Activated naive CD8-positive, alpha-beta T cell treated with anti-CD3 and anti-CD28 coated beads, Interleukin-2, amount 50 U/mL, for 24 hours (primary cell): Measurements from ENCODE around the gene RAPGEF2.
"Not testable (repeated sequence)": the region's sequence is repeated elsewhere in the genome, so short reads cannot be mapped to it uniquely, and the experiment has no call there.

ENCODE experiments used
- ATAC-seq: fragments of 150-1000 bp; cut with Tn5 transposase; one replicate; pipeline ENCODE4 v1.10.0; 2021
- DNase-seq: peaks from one replicate; pipeline ENCODE4 v3.0.0; 2021
- H3K27ac Mint-ChIP-seq: one replicate; pipeline ENCODE4 v1.8.0; 2021; ENCODE audit warnings: mild to moderate bottlenecking, mixed read lengths
- H3K27me3 Mint-ChIP-seq: one replicate; pipeline ENCODE4 v1.8.0; 2021; ENCODE audit warnings: mixed read lengths
- H3K36me3 Mint-ChIP-seq: one replicate; pipeline ENCODE4 v1.8.0; 2021; ENCODE audit warnings: low read depth, mixed read lengths
- H3K4me1 Mint-ChIP-seq: one replicate; pipeline ENCODE4 v1.8.0; 2021; ENCODE audit warnings: mixed read lengths
- H3K4me3 Mint-ChIP-seq: one replicate; pipeline ENCODE4 v1.8.0; 2021; ENCODE audit warnings: mild to moderate bottlenecking, moderate library complexity, mixed read lengths
- H3K9me3 Mint-ChIP-seq: one replicate; pipeline ENCODE4 v1.8.0; 2021; ENCODE audit warnings: mixed read lengths

The RAPGEF2 gene

GRCh38 chr4:159374749-159375530 lies 272.1 kb downstream of the RAPGEF2 start:
- ATAC-seq: no peak
- H3K36me3 Mint-ChIP-seq: no peaks in the 10 kb centered on the region
- H3K4me1 Mint-ChIP-seq: no peaks in the 10 kb centered on the region
- no peak for DNase-seq
- no peak overlapping the region for H3K4me3 Mint-ChIP-seq
- no peaks in the 10 kb centered on the region for H3K27me3 Mint-ChIP-seq
- no peak overlapping the region for H3K27ac Mint-ChIP-seq
- no peaks in the 10 kb centered on the region for H3K9me3 Mint-ChIP-seq

GRCh38 chr4:159376289-159376688 lies 273.4 kb downstream of the RAPGEF2 start:
- Mint-ChIP-seq H3K27ac (no peak overlapping the region), H3K36me3 (no peaks in the 10 kb centered on the region), H3K4me3 (no peak overlapping the region), H3K4me1 (no peaks in the 10 kb centered on the region), H3K27me3 (no peaks in the 10 kb centered on the region), H3K9me3 (no peaks in the 10 kb centered on the region)
- DNase-seq (no peak), ATAC-seq (no peak)

- H3K4me1 Mint-ChIP-seq: no peaks in the 10 kb centered on the region
- H3K27ac Mint-ChIP-seq: no peak overlapping the region
- H3K27me3 Mint-ChIP-seq: peaks cover 4% of the 10 kb centered on the region
- H3K9me3 Mint-ChIP-seq: no peaks in the 10 kb centered on the region
- ATAC-seq (no peak), DNase-seq (no peak)
- H3K36me3 Mint-ChIP-seq: no peaks in the 10 kb centered on the region
- no peak overlapping the region for H3K4me3 Mint-ChIP-seq
These were observed 275.3 kb downstream of the RAPGEF2 start for GRCh38 chr4:159378056-159378616.

- H3K4me3 Mint-ChIP-seq, ATAC-seq, H3K36me3 Mint-ChIP-seq, H3K9me3 Mint-ChIP-seq, DNase-seq, H3K4me1 Mint-ChIP-seq, H3K27me3 Mint-ChIP-seq, H3K27ac Mint-ChIP-seq: not testable (repeated sequence)
These were observed 276.2 kb downstream of the RAPGEF2 start for GRCh38 chr4:159379064-159379463.

- Mint-ChIP-seq H3K36me3 (no peaks in the 10 kb centered on the region), H3K27me3 (peaks cover 4% of the 10 kb centered on the region), H3K4me3 (no peak overlapping the region), H3K4me1 (no peaks in the 10 kb centered on the region), H3K27ac (no peak overlapping the region), H3K9me3 (no peaks in the 10 kb centered on the region)
- DNase-seq (no peak), ATAC-seq (no peak)
These were observed 277.0 kb downstream of the RAPGEF2 start for GRCh38 chr4:159379836-159380235.

- DNase-seq: no peak
- Mint-ChIP-seq H3K27me3 (peaks cover 12% of the 10 kb centered on the region), H3K9me3 (peaks cover 12% of the 10 kb centered on the region), H3K4me3 (no peak overlapping the region), H3K27ac (no peak overlapping the region), H3K36me3 (no peaks in the 10 kb centered on the region), H3K4me1 (no peaks in the 10 kb centered on the region)
- no peak for ATAC-seq
These were observed 280.1 kb downstream of the RAPGEF2 start for GRCh38 chr4:159382856-159383561.

- H3K27ac Mint-ChIP-seq: no peak overlapping the region
- H3K9me3 Mint-ChIP-seq: peaks cover 12% of the 10 kb centered on the region
- DNase-seq (no peak), ATAC-seq (no peak)
- no peaks in the 10 kb centered on the region for H3K4me1 Mint-ChIP-seq
- no peak overlapping the region for H3K4me3 Mint-ChIP-seq
- peaks cover 15% of the 10 kb centered on the region for H3K27me3 Mint-ChIP-seq
- H3K36me3 Mint-ChIP-seq: no peaks in the 10 kb centered on the region
These were observed 280.7 kb downstream of the RAPGEF2 start for GRCh38 chr4:159383562-159383931.

GRCh38 chr4:159384017-159384416 lies 281.1 kb downstream of the RAPGEF2 start:
- no peaks in the 10 kb centered on the region for H3K4me1 Mint-ChIP-seq
- H3K27me3 Mint-ChIP-seq: peaks cover 17% of the 10 kb centered on the region
- ATAC-seq (no peak), DNase-seq (no peak)
- peaks cover 12% of the 10 kb centered on the region for H3K9me3 Mint-ChIP-seq
- H3K36me3 Mint-ChIP-seq: no peaks in the 10 kb centered on the region
- H3K4me3 Mint-ChIP-seq: no peak overlapping the region
- H3K27ac Mint-ChIP-seq: no peak overlapping the region

GRCh38 chr4:159384632-159385031 lies 281.8 kb downstream of the RAPGEF2 start:
- H3K4me3 Mint-ChIP-seq: no peak overlapping the region
- H3K36me3 Mint-ChIP-seq: no peaks in the 10 kb centered on the region
- ATAC-seq: no peak
- no peak for DNase-seq
- no peaks in the 10 kb centered on the region for H3K4me1 Mint-ChIP-seq
- H3K27me3 Mint-ChIP-seq: peaks cover 17% of the 10 kb centered on the region
- H3K9me3 Mint-ChIP-seq: peaks cover 12% of the 10 kb centered on the region
- H3K27ac Mint-ChIP-seq: no peak overlapping the region

GRCh38 chr4:159386620-159387019 lies 283.7 kb downstream of the RAPGEF2 start:
- Mint-ChIP-seq H3K27ac (no peak overlapping the region), H3K4me3 (no peak overlapping the region), H3K27me3 (peaks cover 19% of the 10 kb centered on the region), H3K4me1 (no peaks in the 10 kb centered on the region), H3K9me3 (peaks cover 12% of the 10 kb centered on the region), H3K36me3 (no peaks in the 10 kb centered on the region)
- no peak for DNase-seq
- no peak for ATAC-seq

GRCh38 chr4:159389756-159390155 lies 286.9 kb downstream of the RAPGEF2 start:
- no peaks in the 10 kb centered on the region for H3K36me3 Mint-ChIP-seq
- ATAC-seq (no peak), DNase-seq (no peak)
- peaks cover 12% of the 10 kb centered on the region for H3K9me3 Mint-ChIP-seq
- no peak overlapping the region for H3K27ac Mint-ChIP-seq
- no peaks in the 10 kb centered on the region for H3K4me1 Mint-ChIP-seq
- peaks cover 20% of the 10 kb centered on the region for H3K27me3 Mint-ChIP-seq
- H3K4me3 Mint-ChIP-seq: no peak overlapping the region

- ATAC-seq (no peak), DNase-seq (no peak)
- peaks cover 12% of the 10 kb centered on the region for H3K9me3 Mint-ChIP-seq
- no peaks in the 10 kb centered on the region for H3K36me3 Mint-ChIP-seq
- no peaks in the 10 kb centered on the region for H3K4me1 Mint-ChIP-seq
- H3K27me3 Mint-ChIP-seq: peaks cover 18% of the 10 kb centered on the region
- no peak overlapping the region for H3K27ac Mint-ChIP-seq
- no peak overlapping the region for H3K4me3 Mint-ChIP-seq
These were observed 287.8 kb downstream of the RAPGEF2 start for GRCh38 chr4:159390648-159391047.

- Mint-ChIP-seq H3K27me3 (peaks cover 11% of the 10 kb centered on the region), H3K36me3 (no peaks in the 10 kb centered on the region), H3K9me3 (no peaks in the 10 kb centered on the region), H3K4me3 (no peak overlapping the region), H3K27ac (no peak overlapping the region), H3K4me1 (no peaks in the 10 kb centered on the region)
- DNase-seq (no peak), ATAC-seq (no peak)
These were observed 292.8 kb downstream of the RAPGEF2 start for GRCh38 chr4:159395693-159396092.

GRCh38 chr4:159396151-159396550 lies 293.3 kb downstream of the RAPGEF2 start:
- H3K27me3 Mint-ChIP-seq: peaks cover 9% of the 10 kb centered on the region

GRCh38 chr4:159398236-159398638 lies 295.4 kb downstream of the RAPGEF2 start:
- Mint-ChIP-seq H3K27me3 (peaks cover 7% of the 10 kb centered on the region), H3K4me1 (no peaks in the 10 kb centered on the region), H3K36me3 (no peaks in the 10 kb centered on the region), H3K27ac (no peak overlapping the region), H3K4me3 (no peak overlapping the region), H3K9me3 (no peaks in the 10 kb centered on the region)
- DNase-seq (no peak), ATAC-seq (no peak)

More at GRCh38 chr4:159396151-159396550, 293.3 kb downstream of the RAPGEF2 start:
- Mint-ChIP-seq H3K9me3 (no peaks in the 10 kb centered on the region), H3K4me3 (no peak overlapping the region), H3K36me3 (no peaks in the 10 kb centered on the region), H3K27ac (no peak overlapping the region), H3K4me1 (no peaks in the 10 kb centered on the region)
- DNase-seq (no peak), ATAC-seq (no peak)
